Measurements from ENCODE around the gene GGN. TPM values are rescaled to one million over a fixed set of nuclear protein-coding genes. Genes with fewer than 3 reads are reported as not detected.
A peak's percentile ranks its signal among the peaks of the same experiment; 100 is the strongest.
"Not testable (repeated sequence)": the region's sequence is repeated elsewhere in the genome, so short reads cannot be mapped to it uniquely, and the experiment has no call there.

Gene GGN
- total and polyA plus RNA-seq, 2 experiments from 2014 or later, result 0.60 to 1.1 TPM

- no peaks in the 10 kb centered on the region for H3K27me3 ChIP-seq
- H3K9me3 ChIP-seq (ENCODE audit: low read depth), result no peaks in the 10 kb centered on the region
- DNase-seq (ENCODE audit: low spot score), result no peak
- H3K4me2 ChIP-seq, result no peak overlapping the region
- peaks cover 4% of the 10 kb centered on the region for H3K79me2 ChIP-seq
- H3K9me2 ChIP-seq (replicated peaks; ENCODE audit: insufficient read depth), result no peaks in the 10 kb centered on the region
- H3K36me3 ChIP-seq (replicated peaks; ENCODE audit: insufficient read depth, low read depth), result no peaks in the 10 kb centered on the region
- no peak for TF ChIP-seq EZH2 (IDR thresholded peaks at IDR 0.05; ENCODE audit: borderline replicate concordance)
- TF ChIP-seq EZH2phosphoT487 (IDR thresholded peaks at IDR 0.05; ENCODE audit: low read depth, severe bottlenecking, unreplicated experiment), result no peak
- no peak for TF ChIP-seq CTCF (IDR thresholded peaks at IDR 0.05; ENCODE audit: poor library complexity)
- 72% methylated on average over 12 of the region's 12 CpGs for WGBS (ENCODE audit: low lambda C conversion rate, missing lambda C conversion rate)
- H3K4me3 ChIP-seq, result no peak overlapping the region
- H3K4me1 ChIP-seq (ENCODE audit: insufficient read depth), result no peaks in the 10 kb centered on the region
- H2AFZ ChIP-seq, result no peak overlapping the region
- H3K27ac ChIP-seq, result no peak overlapping the region
- H4K20me1 ChIP-seq (ENCODE audit: insufficient read depth, poor library complexity, severe bottlenecking), result no peaks in the 10 kb centered on the region
Observed at GRCh38 chr19:38370299-38370698, 17.5 kb downstream of the GGN start.

DNA sequence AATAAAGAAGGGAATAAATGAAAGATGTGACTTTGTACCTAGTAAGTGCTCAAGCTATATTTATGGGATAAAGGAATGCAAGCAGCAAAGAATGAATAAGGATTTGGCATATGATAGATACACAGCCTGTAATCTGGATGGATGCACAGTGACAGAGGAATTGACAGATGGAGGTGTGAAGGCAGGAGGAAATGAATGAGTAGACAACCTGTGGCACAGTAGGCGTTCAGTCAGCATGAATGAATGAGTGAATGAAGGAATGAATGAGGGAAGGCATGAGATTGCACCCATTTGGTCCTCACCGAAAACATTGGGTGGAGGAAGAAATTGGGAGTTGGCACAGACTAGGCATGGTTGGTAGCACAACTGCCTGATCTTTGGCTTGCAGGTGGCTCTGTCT, 18.2 kb downstream of the GGN start:
- 80% methylated on average over 2 of the region's 2 CpGs for WGBS (ENCODE audit: low lambda C conversion rate, missing lambda C conversion rate)
- no peaks in the 10 kb centered on the region for H3K36me3 ChIP-seq (replicated peaks; ENCODE audit: insufficient read depth, low read depth)
- H3K4me2 ChIP-seq, result no peak overlapping the region
- no peak overlapping the region for H3K27ac ChIP-seq
- no peaks in the 10 kb centered on the region for H3K9me3 ChIP-seq (ENCODE audit: low read depth)
- no peaks in the 10 kb centered on the region for H3K4me1 ChIP-seq (ENCODE audit: insufficient read depth)
- H3K27me3 ChIP-seq, result no peaks in the 10 kb centered on the region
- no peaks in the 10 kb centered on the region for H4K20me1 ChIP-seq (ENCODE audit: insufficient read depth, poor library complexity, severe bottlenecking)
- H3K9me2 ChIP-seq (replicated peaks; ENCODE audit: insufficient read depth), result no peaks in the 10 kb centered on the region
- H2AFZ ChIP-seq, result no peak overlapping the region
- no peak for TF ChIP-seq EZH2phosphoT487 (IDR thresholded peaks at IDR 0.05; ENCODE audit: low read depth, severe bottlenecking, unreplicated experiment)
- no peak for TF ChIP-seq EZH2 (IDR thresholded peaks at IDR 0.05; ENCODE audit: borderline replicate concordance)
- TF ChIP-seq CTCF (IDR thresholded peaks at IDR 0.05; ENCODE audit: poor library complexity), result no peak
- no peak for DNase-seq (ENCODE audit: low spot score)
- H3K4me3 ChIP-seq, result no peak overlapping the region
- H3K79me2 ChIP-seq, result no peaks in the 10 kb centered on the region

DNA sequence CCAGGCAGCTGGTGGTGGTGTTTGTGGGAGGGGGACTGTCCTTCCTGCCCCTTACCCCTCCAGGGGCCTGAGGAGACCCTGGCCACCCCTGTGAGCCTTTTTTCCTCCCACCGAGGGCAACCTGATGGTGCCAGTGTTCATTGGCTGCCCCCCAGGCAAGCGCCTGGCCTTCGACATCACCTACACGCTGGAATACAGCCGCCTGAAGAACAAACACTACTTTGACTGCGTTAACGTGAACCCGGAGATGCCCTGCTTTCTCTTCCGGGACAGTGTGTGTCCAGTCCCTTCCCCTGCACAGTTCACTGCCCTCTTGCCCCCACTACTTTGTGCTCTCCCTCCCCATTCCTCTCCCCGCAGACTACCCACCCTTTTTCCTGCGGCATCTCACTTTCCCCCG, 20.8 kb downstream of the GGN start:
- TF ChIP-seq EZH2 (IDR thresholded peaks at IDR 0.05; ENCODE audit: borderline replicate concordance), result no peak
- no peak for TF ChIP-seq EZH2phosphoT487 (IDR thresholded peaks at IDR 0.05; ENCODE audit: low read depth, severe bottlenecking, unreplicated experiment)
- TF ChIP-seq CTCF (IDR thresholded peaks at IDR 0.05; ENCODE audit: poor library complexity), result no peak

GRCh38 chr19:38362946-38363688, 24.7 kb downstream of the GGN start:
- H3K4me3 ChIP-seq; H3K9me3 ChIP-seq (ENCODE audit: low read depth); H3K9me2 ChIP-seq (replicated peaks; ENCODE audit: insufficient read depth); H3K36me3 ChIP-seq (replicated peaks; ENCODE audit: insufficient read depth, low read depth); H2AFZ ChIP-seq; H3K79me2 ChIP-seq; DNase-seq (ENCODE audit: low spot score); H3K4me1 ChIP-seq (ENCODE audit: insufficient read depth); H3K27ac ChIP-seq; H4K20me1 ChIP-seq (ENCODE audit: insufficient read depth, poor library complexity, severe bottlenecking): not testable (repeated sequence)
- Histone ChIP-seq H3K4me2 (peak overlapping the region; percentile 100), H3K27me3 (peaks cover 31% of the 10 kb centered on the region)
- 83% methylated on average over 15 of the region's 16 CpGs for WGBS (ENCODE audit: low lambda C conversion rate, missing lambda C conversion rate)

More for the DNA sequence above, 20.8 kb downstream of the GGN start:
- no peak for DNase-seq (ENCODE audit: low spot score)
- Histone ChIP-seq H2AFZ (no peak overlapping the region), H3K4me2 (no peak overlapping the region), H3K27ac (no peak overlapping the region), H3K4me1 (ENCODE audit: insufficient read depth) (peaks cover 8% of the 10 kb centered on the region), H3K27me3 (no peaks in the 10 kb centered on the region), H3K36me3 (replicated peaks; ENCODE audit: insufficient read depth, low read depth) (no peaks in the 10 kb centered on the region), H4K20me1 (ENCODE audit: insufficient read depth, poor library complexity, severe bottlenecking) (no peaks in the 10 kb centered on the region), H3K79me2 (no peaks in the 10 kb centered on the region), H3K9me2 (replicated peaks; ENCODE audit: insufficient read depth) (no peaks in the 10 kb centered on the region), H3K9me3 (ENCODE audit: low read depth) (no peaks in the 10 kb centered on the region), H3K4me3 (no peak overlapping the region)
- 91% methylated on average over 12 of the region's 12 CpGs for WGBS (ENCODE audit: low lambda C conversion rate, missing lambda C conversion rate)

All from hepatocyte (in vitro differentiated cells).